Endodermal cell (in vitro differentiated cells): ENCODE results near the gene MTMR12. TPM values are rescaled to one million over a fixed set of nuclear protein-coding genes. Genes with fewer than 3 reads are reported as not detected.
"Not testable (repeated sequence)": the region's sequence is repeated elsewhere in the genome, so short reads cannot be mapped to it uniquely, and the experiment has no call there.

Experiments used
- DNase-seq: peaks from one replicate; pipeline ENCODE4 v3.0.0-alpha.2; 2017
- H3K27ac ChIP-seq: 2 replicates; pipeline ENCODE4 v1.5.1; 2013; ENCODE audit warnings: mild to moderate bottlenecking, low read depth, low read length, moderate library complexity
- H3K27me3 ChIP-seq: 2 replicates; pipeline ENCODE4 v1.6.1; 2013; ENCODE audit warnings: mild to moderate bottlenecking, low read length, moderate library complexity; ENCODE audit not compliant: insufficient read depth, control insufficient read depth, poor library complexity, severe bottlenecking
- H3K36me3 ChIP-seq: 2 replicates; pipeline ENCODE4 v1.7.0; 2013; ENCODE audit warnings: mild to moderate bottlenecking, low read length, moderate library complexity; ENCODE audit not compliant: control insufficient read depth, insufficient read depth
- H3K4me1 ChIP-seq: one replicate; pipeline ENCODE4 v1.7.0; 2013; ENCODE audit warnings: low read length; ENCODE audit not compliant: control insufficient read depth, insufficient read depth
- H3K4me3 ChIP-seq: 2 replicates; pipeline ENCODE4 v1.5.1; 2013; ENCODE audit warnings: mild to moderate bottlenecking, low read length, moderate library complexity
- H3K9ac ChIP-seq: 2 replicates; pipeline ENCODE4 v1.6.1; 2013; ENCODE audit warnings: mild to moderate bottlenecking, low read length, moderate library complexity; ENCODE audit not compliant: poor library complexity, severe bottlenecking; ENCODE audit errors: extremely low read depth
- H3K9me3 ChIP-seq: 2 replicates; pipeline ENCODE4 v1.6.1; 2013; ENCODE audit warnings: mild to moderate bottlenecking, low read length, moderate library complexity; ENCODE audit not compliant: control insufficient read depth
- H3K27ac Mint-ChIP-seq: 2 replicates; pipeline ENCODE4 v1.8.0; 2020; ENCODE audit warnings: mixed read lengths
- H3K27me3 Mint-ChIP-seq: 2 replicates; pipeline ENCODE4 v1.8.0; 2021; ENCODE audit warnings: mild to moderate bottlenecking, mixed read lengths; ENCODE audit not compliant: insufficient read depth
- H3K36me3 Mint-ChIP-seq: 2 replicates; pipeline ENCODE4 v1.8.0; 2020; ENCODE audit warnings: low read depth, mixed read lengths
- H3K4me1 Mint-ChIP-seq: 2 replicates; pipeline ENCODE4 v1.8.0; 2020; ENCODE audit warnings: mixed read lengths
- H3K4me3 Mint-ChIP-seq: 2 replicates; pipeline ENCODE4 v1.8.0; 2020; ENCODE audit warnings: mild to moderate bottlenecking, moderate library complexity, mixed read lengths
- H3K9me3 Mint-ChIP-seq: 2 replicates; pipeline ENCODE4 v1.8.0; 2020; ENCODE audit warnings: mild to moderate bottlenecking, mixed read lengths
- CTCF ChIP-seq: fragments of 200-600 bp; sonication (generic); conservative IDR thresholded peaks from 2 replicates; pipeline ENCODE4 v1.5.0; 2021; ENCODE audit warnings: antibody characterized with exemption, mild to moderate bottlenecking
- WGBS, 2 experiments: methylation state at CpG; one replicate each; pipeline versions ENCODE4 v1.1.5 to v1.1.7; 2013; ENCODE audit warnings: missing lambda C conversion rate in 2 of 2, mixed read lengths in 1 of 2; ENCODE audit not compliant: insufficient coverage in 1 of 2, insufficient read length in 1 of 2; 5-methylcytosine and 5-hydroxymethylcytosine counted together
- total RNA-seq, 2 donors: library from RNA; stranded (reverse); fragmentation: NEBNext Ultra II Directional in 1 of 2; extraction: Animal tissue kit (Norgen Biotek cat#: 25700) in 1 of 2; gene quantifications; 2 replicates in 1 of 2; 3 replicates in 1 of 2; pipeline ENCODE4 v1.2.1, GENCODE V29; 2021

MTMR12 gene
- total RNA-seq, 2 donors from 2014 or later: 32.7 to 33.3 TPM

- Mint-ChIP-seq H3K27ac (no peak overlapping the region), H3K36me3 (peaks cover 3% of the 10 kb centered on the region), H3K27me3 (no peaks in the 10 kb centered on the region), H3K9me3 (peaks cover 9% of the 10 kb centered on the region), H3K4me3 (no peak overlapping the region), H3K4me1 (peaks cover 5% of the 10 kb centered on the region)
- Histone ChIP-seq H3K9ac (no peak overlapping the region), H3K4me3 (no peak overlapping the region), H3K4me1 (no peaks in the 10 kb centered on the region), H3K9me3 (peaks cover 9% of the 10 kb centered on the region), H3K27me3 (no peaks in the 10 kb centered on the region), H3K27ac (no peak overlapping the region), H3K36me3 (no peaks in the 10 kb centered on the region)
- WGBS, 2 experiments: 95 to 96% methylated on average over 8 to 12 of the region's 12 CpGs
- TF ChIP-seq CTCF: no peak
- DNase-seq: no peak
These were observed 10.1 kb upstream of the MTMR12 start for GRCh38 chr5:32322882-32323281.

DNA sequence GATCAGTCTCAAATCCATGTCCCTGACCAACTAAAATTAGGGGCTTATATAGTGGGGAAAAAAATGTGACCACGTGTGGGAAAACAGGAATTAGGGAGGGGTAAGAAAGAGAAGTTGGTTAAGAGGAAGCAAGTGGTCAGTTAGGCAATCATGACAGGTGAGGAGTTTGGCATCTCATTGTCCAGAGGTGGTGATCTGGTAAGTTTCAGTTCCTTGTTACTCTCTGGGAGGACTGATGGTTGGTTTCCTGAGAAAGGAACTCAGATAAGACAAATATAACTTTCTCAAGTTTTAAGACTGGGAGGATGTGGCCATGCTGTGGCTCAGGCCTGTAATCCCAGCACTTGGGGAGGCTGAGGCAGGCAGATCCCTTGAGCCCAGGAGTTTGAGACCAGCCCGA lies 9.0 kb upstream of the MTMR12 start:
- not testable (repeated sequence) for H3K27me3 Mint-ChIP-seq, H3K36me3 Mint-ChIP-seq, H3K9me3 Mint-ChIP-seq, DNase-seq, H3K4me3 Mint-ChIP-seq, H3K4me3 ChIP-seq, H3K4me1 Mint-ChIP-seq, H3K36me3 ChIP-seq, H3K27me3 ChIP-seq, H3K9me3 ChIP-seq, H3K9ac ChIP-seq, H3K4me1 ChIP-seq, H3K27ac Mint-ChIP-seq, H3K27ac ChIP-seq
- WGBS, 2 experiments: 89 to 100% methylated on average over 1 to 2 of the region's 2 CpGs

GRCh38 chr5:32320576-32320975 lies 7.8 kb upstream of the MTMR12 start:
- no peak for DNase-seq
- Histone ChIP-seq H3K4me3 (no peak overlapping the region), H3K36me3 (no peaks in the 10 kb centered on the region), H3K9me3 (peaks cover 9% of the 10 kb centered on the region), H3K27me3 (no peaks in the 10 kb centered on the region), H3K4me1 (no peaks in the 10 kb centered on the region), H3K27ac (no peak overlapping the region), H3K9ac (no peak overlapping the region)
- WGBS, 2 experiments: 88 to 96% methylated on average over 5 to 10 of the region's 10 CpGs
- H3K4me1 Mint-ChIP-seq: no peaks in the 10 kb centered on the region
- peaks cover 3% of the 10 kb centered on the region for H3K27me3 Mint-ChIP-seq
- H3K36me3 Mint-ChIP-seq: peaks cover 3% of the 10 kb centered on the region
- no peak overlapping the region for H3K4me3 Mint-ChIP-seq
- TF ChIP-seq CTCF: no peak
- peaks cover 9% of the 10 kb centered on the region for H3K9me3 Mint-ChIP-seq
- no peak overlapping the region for H3K27ac Mint-ChIP-seq

- H3K4me3 Mint-ChIP-seq: no peak overlapping the region
- no peaks in the 10 kb centered on the region for H3K4me1 ChIP-seq
- no peaks in the 10 kb centered on the region for H3K36me3 ChIP-seq
- H3K4me3 ChIP-seq: no peak overlapping the region
- H3K27me3 Mint-ChIP-seq: peaks cover 3% of the 10 kb centered on the region
- H3K9ac ChIP-seq: no peak overlapping the region
- peaks cover 3% of the 10 kb centered on the region for H3K36me3 Mint-ChIP-seq
- no peak for TF ChIP-seq CTCF
- H3K27me3 ChIP-seq: no peaks in the 10 kb centered on the region
- no peak overlapping the region for H3K27ac Mint-ChIP-seq
- peaks cover 9% of the 10 kb centered on the region for H3K9me3 Mint-ChIP-seq
- H3K27ac ChIP-seq: no peak overlapping the region
- peaks cover 9% of the 10 kb centered on the region for H3K9me3 ChIP-seq
- H3K4me1 Mint-ChIP-seq: no peaks in the 10 kb centered on the region
- no peak for DNase-seq
- WGBS, 2 experiments: 87 to 93% methylated on average over 5 to 7 of the region's 7 CpGs
These were observed 7.3 kb upstream of the MTMR12 start for GRCh38 chr5:32319926-32320543.
